ENCODE data around the gene PAQR5.
"Not testable (repeated sequence)": the region's sequence is repeated elsewhere in the genome, so short reads cannot be mapped to it uniquely, and the experiment has no call there.

PAQR5 gene

GRCh38 chr15:69424748-69425413 lies 126.2 kb downstream of the PAQR5 start:
- Histone ChIP-seq H3K9me3 (ENCODE audit: insufficient read depth, low read depth, low read length) (no peaks in the 10 kb centered on the region), H3K4me1 (ENCODE audit: insufficient read depth, low read length) (no peaks in the 10 kb centered on the region), H3K27me3 (ENCODE audit: insufficient read depth, low read length) (no peaks in the 10 kb centered on the region), H3K9ac (ENCODE audit: low read depth, low read length) (no peak overlapping the region), H3K36me3 (ENCODE audit: insufficient read depth, low read length) (peaks cover 97% of the 10 kb centered on the region), H3K4me3 (ENCODE audit: low read length) (no peak overlapping the region), H3K27ac (ENCODE audit: low read depth, low read length) (no peak overlapping the region)
- WGBS: 100% methylated on average over 1 of the region's 1 CpG

- Histone ChIP-seq H3K9ac (ENCODE audit: low read depth, low read length) (no peak overlapping the region), H3K36me3 (ENCODE audit: insufficient read depth, low read length) (peaks cover 98% of the 10 kb centered on the region), H3K27ac (ENCODE audit: low read depth, low read length) (no peak overlapping the region), H3K27me3 (ENCODE audit: insufficient read depth, low read length) (no peaks in the 10 kb centered on the region), H3K4me3 (ENCODE audit: low read length) (no peak overlapping the region), H3K9me3 (ENCODE audit: insufficient read depth, low read depth, low read length) (no peaks in the 10 kb centered on the region), H3K4me1 (ENCODE audit: insufficient read depth, low read length) (no peaks in the 10 kb centered on the region)
- WGBS: 94% methylated on average over 1 of the region's 1 CpG
Measured at GRCh38 chr15:69433831-69434230, 135.1 kb downstream of the PAQR5 start.

GRCh38 chr15:69434238-69434637 lies 135.5 kb downstream of the PAQR5 start:
- no peak overlapping the region for H3K9ac ChIP-seq (ENCODE audit: low read depth, low read length)
- H3K27ac ChIP-seq (ENCODE audit: low read depth, low read length): no peak overlapping the region
- H3K4me3 ChIP-seq (ENCODE audit: low read length): no peak overlapping the region
- H3K4me1 ChIP-seq (ENCODE audit: insufficient read depth, low read length): no peaks in the 10 kb centered on the region
- peaks cover 98% of the 10 kb centered on the region for H3K36me3 ChIP-seq (ENCODE audit: insufficient read depth, low read length)
- H3K27me3 ChIP-seq (ENCODE audit: insufficient read depth, low read length): no peaks in the 10 kb centered on the region
- 97% methylated on average over 5 of the region's 5 CpGs for WGBS
- no peaks in the 10 kb centered on the region for H3K9me3 ChIP-seq (ENCODE audit: insufficient read depth, low read depth, low read length)

GRCh38 chr15:69434679-69435078 lies 136.0 kb downstream of the PAQR5 start:
- Histone ChIP-seq H3K9ac (ENCODE audit: low read depth, low read length) (no peak overlapping the region), H3K27ac (ENCODE audit: low read depth, low read length) (no peak overlapping the region), H3K4me1 (ENCODE audit: insufficient read depth, low read length) (no peaks in the 10 kb centered on the region), H3K36me3 (ENCODE audit: insufficient read depth, low read length) (peaks cover 98% of the 10 kb centered on the region), H3K9me3 (ENCODE audit: insufficient read depth, low read depth, low read length) (no peaks in the 10 kb centered on the region), H3K27me3 (ENCODE audit: insufficient read depth, low read length) (no peaks in the 10 kb centered on the region), H3K4me3 (ENCODE audit: low read length) (no peak overlapping the region)
- 97% methylated on average over 18 of the region's 18 CpGs for WGBS

GRCh38 chr15:69435985-69436384 lies 137.3 kb downstream of the PAQR5 start:
- no peak overlapping the region for H3K4me3 ChIP-seq (ENCODE audit: low read length)
- peaks cover 98% of the 10 kb centered on the region for H3K36me3 ChIP-seq (ENCODE audit: insufficient read depth, low read length)
- H3K9ac ChIP-seq (ENCODE audit: low read depth, low read length): no peak overlapping the region
- 96% methylated on average over 4 of the region's 4 CpGs for WGBS
- H3K27me3 ChIP-seq (ENCODE audit: insufficient read depth, low read length): no peaks in the 10 kb centered on the region
- no peaks in the 10 kb centered on the region for H3K9me3 ChIP-seq (ENCODE audit: insufficient read depth, low read depth, low read length)
- no peak overlapping the region for H3K27ac ChIP-seq (ENCODE audit: low read depth, low read length)
- no peaks in the 10 kb centered on the region for H3K4me1 ChIP-seq (ENCODE audit: insufficient read depth, low read length)

GRCh38 chr15:69436951-69437350 lies 138.2 kb downstream of the PAQR5 start:
- H3K27ac ChIP-seq (ENCODE audit: low read depth, low read length): no peak overlapping the region
- 96% methylated on average over 4 of the region's 4 CpGs for WGBS
- H3K9me3 ChIP-seq (ENCODE audit: insufficient read depth, low read depth, low read length): no peaks in the 10 kb centered on the region
- H3K4me3 ChIP-seq (ENCODE audit: low read length): no peak overlapping the region
- no peak overlapping the region for H3K9ac ChIP-seq (ENCODE audit: low read depth, low read length)
- H3K27me3 ChIP-seq (ENCODE audit: insufficient read depth, low read length): no peaks in the 10 kb centered on the region
- peaks cover 100% of the 10 kb centered on the region for H3K36me3 ChIP-seq (ENCODE audit: insufficient read depth, low read length)
- no peaks in the 10 kb centered on the region for H3K4me1 ChIP-seq (ENCODE audit: insufficient read depth, low read length)

GRCh38 chr15:69439623-69440022 lies 140.9 kb downstream of the PAQR5 start:
- H3K27me3 ChIP-seq (ENCODE audit: insufficient read depth, low read length): no peaks in the 10 kb centered on the region
- H3K36me3 ChIP-seq (ENCODE audit: insufficient read depth, low read length): peaks cover 100% of the 10 kb centered on the region
- WGBS: 97% methylated on average over 3 of the region's 4 CpGs
- no peak overlapping the region for H3K4me3 ChIP-seq (ENCODE audit: low read length)
- no peak overlapping the region for H3K9ac ChIP-seq (ENCODE audit: low read depth, low read length)
- no peaks in the 10 kb centered on the region for H3K9me3 ChIP-seq (ENCODE audit: insufficient read depth, low read depth, low read length)
- no peaks in the 10 kb centered on the region for H3K4me1 ChIP-seq (ENCODE audit: insufficient read depth, low read length)
- no peak overlapping the region for H3K27ac ChIP-seq (ENCODE audit: low read depth, low read length)

GRCh38 chr15:69443032-69443611 lies 144.4 kb downstream of the PAQR5 start:
- Histone ChIP-seq H3K9me3 (ENCODE audit: insufficient read depth, low read depth, low read length) (no peaks in the 10 kb centered on the region), H3K9ac (ENCODE audit: low read depth, low read length) (no peak overlapping the region), H3K27ac (ENCODE audit: low read depth, low read length) (no peak overlapping the region), H3K27me3 (ENCODE audit: insufficient read depth, low read length) (no peaks in the 10 kb centered on the region), H3K4me3 (ENCODE audit: low read length) (no peak overlapping the region), H3K36me3 (ENCODE audit: insufficient read depth, low read length) (peaks cover 100% of the 10 kb centered on the region), H3K4me1 (ENCODE audit: insufficient read depth, low read length) (no peaks in the 10 kb centered on the region)
- 92% methylated on average over 5 of the region's 5 CpGs for WGBS

GRCh38 chr15:69444686-69445085 lies 146.0 kb downstream of the PAQR5 start:
- peaks cover 90% of the 10 kb centered on the region for H3K36me3 ChIP-seq (ENCODE audit: insufficient read depth, low read length)
- no peaks in the 10 kb centered on the region for H3K27me3 ChIP-seq (ENCODE audit: insufficient read depth, low read length)
- no peak overlapping the region for H3K27ac ChIP-seq (ENCODE audit: low read depth, low read length)
- H3K9ac ChIP-seq (ENCODE audit: low read depth, low read length): no peak overlapping the region
- no peak overlapping the region for H3K4me3 ChIP-seq (ENCODE audit: low read length)
- WGBS: 95% methylated on average over 6 of the region's 7 CpGs
- no peaks in the 10 kb centered on the region for H3K4me1 ChIP-seq (ENCODE audit: insufficient read depth, low read length)
- no peaks in the 10 kb centered on the region for H3K9me3 ChIP-seq (ENCODE audit: insufficient read depth, low read depth, low read length)

- Histone ChIP-seq H3K4me3 (ENCODE audit: low read length) (no peak overlapping the region), H3K27me3 (ENCODE audit: insufficient read depth, low read length) (no peaks in the 10 kb centered on the region), H3K4me1 (ENCODE audit: insufficient read depth, low read length) (no peaks in the 10 kb centered on the region), H3K36me3 (ENCODE audit: insufficient read depth, low read length) (peaks cover 67% of the 10 kb centered on the region), H3K27ac (ENCODE audit: low read depth, low read length) (no peak overlapping the region), H3K9ac (ENCODE audit: low read depth, low read length) (no peak overlapping the region), H3K9me3 (ENCODE audit: insufficient read depth, low read depth, low read length) (no peaks in the 10 kb centered on the region)
- 97% methylated on average over 2 of the region's 2 CpGs for WGBS
Measured at GRCh38 chr15:69446953-69447352, 148.2 kb downstream of the PAQR5 start.

GRCh38 chr15:69450221-69450620 lies 151.5 kb downstream of the PAQR5 start:
- WGBS: 95% methylated on average over 4 of the region's 4 CpGs
- H3K27me3 ChIP-seq (ENCODE audit: insufficient read depth, low read length); H3K9ac ChIP-seq (ENCODE audit: low read depth, low read length); H3K9me3 ChIP-seq (ENCODE audit: insufficient read depth, low read depth, low read length); H3K27ac ChIP-seq (ENCODE audit: low read depth, low read length); H3K4me1 ChIP-seq (ENCODE audit: insufficient read depth, low read length); H3K4me3 ChIP-seq (ENCODE audit: low read length): not testable (repeated sequence)
- H3K36me3 ChIP-seq (ENCODE audit: insufficient read depth, low read length): peaks cover 55% of the 10 kb centered on the region
